Raji (cell line): ENCODE measurements around the gene HSF2BP.
A peak's percentile ranks its signal among the peaks of the same experiment; 100 is the strongest.

Experiments
- POLR2A ChIP-seq: IDR thresholded peaks from 2 replicates; pipeline ENCODE4 v1.6.1; 2011; ENCODE audit warnings: low read depth, low read length, control low read depth; ENCODE audit not compliant: insufficient read depth

HSF2BP gene

DNA sequence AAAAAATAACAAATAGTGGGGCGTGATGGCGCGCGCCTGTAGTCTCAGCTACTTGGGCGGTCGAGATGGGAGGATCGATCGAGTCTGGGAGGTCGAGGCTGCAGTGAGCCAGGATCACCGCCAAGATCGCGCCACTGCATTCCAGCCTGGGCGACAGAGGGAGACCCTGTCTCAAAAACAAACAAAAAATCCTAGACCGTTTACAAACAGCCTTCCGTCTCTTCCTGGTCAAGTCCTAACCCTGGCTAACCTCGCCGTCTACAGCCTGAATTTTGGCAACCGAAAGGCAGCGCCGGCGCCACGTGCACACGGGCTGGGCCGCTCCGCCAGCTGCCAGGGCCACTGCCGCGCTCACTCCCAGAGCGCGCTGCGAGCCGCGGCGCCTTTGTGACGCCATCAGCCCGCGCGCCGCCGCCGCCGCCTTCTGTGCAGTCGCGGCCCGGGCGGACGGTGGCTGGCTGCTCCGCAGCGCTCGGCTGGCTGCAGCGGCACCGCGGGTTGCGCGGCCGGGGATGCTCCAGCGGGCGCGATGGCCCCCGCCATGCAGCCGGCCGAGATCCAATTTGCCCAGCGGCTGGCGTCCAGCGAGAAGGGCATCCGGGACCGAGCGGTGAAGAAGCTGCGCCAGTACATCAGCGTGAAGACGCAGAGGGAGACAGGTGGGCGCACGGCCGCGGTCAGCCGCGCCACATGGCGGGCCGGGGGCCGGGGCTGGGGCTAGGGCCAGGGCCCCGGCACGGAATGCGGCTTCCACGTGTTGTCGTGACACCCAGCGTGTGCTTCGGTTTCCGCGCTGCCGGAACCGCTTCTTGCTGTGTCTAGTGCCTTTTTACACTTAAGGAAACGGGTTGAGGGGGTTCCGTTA is at the start of gene HSF2BP, which contains the start of gene RRP1B:
TSS of gene HSF2BP (minus strand) at position 353 of the 865 bp plus-strand sequence. CDS start 1,392 bp downstream, outside the sequence.
TSS of gene RRP1B (plus strand) at position 425 of the 865 bp plus-strand sequence. CDS start at position 530, 105 bp downstream.
- TF ChIP-seq POLR2A: peak; percentile 97

- TF ChIP-seq POLR2A: no peak
These were observed 49.6 kb upstream of the HSF2BP start for GRCh38 chr21:43708745-43709381.

DNA sequence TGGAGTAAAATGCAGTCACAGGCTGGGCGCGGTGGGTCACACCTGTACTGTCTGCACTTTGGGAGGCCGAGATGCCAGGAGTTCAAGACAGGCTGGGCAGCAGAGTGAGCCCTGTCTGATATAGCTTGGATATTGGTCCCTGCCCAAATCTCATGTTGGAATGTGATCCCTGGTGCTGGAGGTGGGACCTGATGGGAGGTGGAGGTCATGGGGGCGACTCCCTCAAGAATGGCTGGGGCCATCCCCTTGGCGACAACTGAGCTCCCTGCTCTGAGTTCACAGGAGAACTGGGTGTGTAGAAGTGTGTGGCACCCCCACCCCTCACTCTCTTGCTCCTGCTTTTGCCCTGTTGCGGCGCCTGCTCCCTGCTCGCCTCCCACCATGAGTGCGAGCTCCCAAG is 48.2 kb upstream of the HSF2BP start:
- no peak for TF ChIP-seq POLR2A

DNA sequence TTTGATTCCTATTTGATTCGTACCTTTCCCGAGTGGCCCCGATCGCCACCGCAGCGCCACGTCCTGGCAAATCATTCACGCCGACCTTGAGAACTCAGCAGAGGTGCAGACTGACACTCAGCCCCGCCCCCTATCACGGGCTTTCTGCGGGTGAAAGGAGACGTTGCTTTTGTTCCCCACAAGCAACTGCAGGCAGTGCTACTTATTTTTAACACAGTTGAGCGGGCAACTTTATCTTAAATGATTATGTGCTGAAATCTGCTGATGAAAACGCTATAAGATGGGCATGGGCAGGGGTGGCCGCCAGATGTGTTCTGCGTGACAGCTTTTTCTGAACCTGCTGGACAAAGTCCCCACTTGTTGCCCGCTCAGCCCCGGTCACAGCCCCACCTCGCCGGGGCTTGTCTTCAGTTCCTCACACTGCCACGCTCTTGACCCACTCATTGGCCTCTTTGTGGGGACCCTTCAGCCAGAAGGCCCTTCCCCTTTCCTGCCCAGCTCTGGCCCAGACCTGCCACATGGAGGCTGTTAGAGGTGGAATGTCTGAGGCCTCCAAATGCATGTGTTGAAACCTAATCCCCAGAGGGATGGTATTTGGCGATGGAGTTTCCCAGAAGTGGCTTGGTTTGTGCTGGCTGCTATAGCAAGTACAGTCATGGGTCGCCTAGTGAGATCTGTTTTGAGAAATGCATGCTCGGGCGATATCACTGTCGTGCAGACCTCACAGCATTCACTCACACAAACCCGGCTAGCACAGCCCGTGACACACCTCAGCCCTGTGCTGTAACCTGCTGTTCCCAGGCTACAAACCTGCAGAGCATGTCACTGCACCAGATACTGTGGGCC is 44.0 kb upstream of the HSF2BP start:
- TF ChIP-seq POLR2A: no peak

- TF ChIP-seq POLR2A: no peak
These were observed 43.4 kb upstream of the HSF2BP start for GRCh38 chr21:43702785-43703034.

DNA sequence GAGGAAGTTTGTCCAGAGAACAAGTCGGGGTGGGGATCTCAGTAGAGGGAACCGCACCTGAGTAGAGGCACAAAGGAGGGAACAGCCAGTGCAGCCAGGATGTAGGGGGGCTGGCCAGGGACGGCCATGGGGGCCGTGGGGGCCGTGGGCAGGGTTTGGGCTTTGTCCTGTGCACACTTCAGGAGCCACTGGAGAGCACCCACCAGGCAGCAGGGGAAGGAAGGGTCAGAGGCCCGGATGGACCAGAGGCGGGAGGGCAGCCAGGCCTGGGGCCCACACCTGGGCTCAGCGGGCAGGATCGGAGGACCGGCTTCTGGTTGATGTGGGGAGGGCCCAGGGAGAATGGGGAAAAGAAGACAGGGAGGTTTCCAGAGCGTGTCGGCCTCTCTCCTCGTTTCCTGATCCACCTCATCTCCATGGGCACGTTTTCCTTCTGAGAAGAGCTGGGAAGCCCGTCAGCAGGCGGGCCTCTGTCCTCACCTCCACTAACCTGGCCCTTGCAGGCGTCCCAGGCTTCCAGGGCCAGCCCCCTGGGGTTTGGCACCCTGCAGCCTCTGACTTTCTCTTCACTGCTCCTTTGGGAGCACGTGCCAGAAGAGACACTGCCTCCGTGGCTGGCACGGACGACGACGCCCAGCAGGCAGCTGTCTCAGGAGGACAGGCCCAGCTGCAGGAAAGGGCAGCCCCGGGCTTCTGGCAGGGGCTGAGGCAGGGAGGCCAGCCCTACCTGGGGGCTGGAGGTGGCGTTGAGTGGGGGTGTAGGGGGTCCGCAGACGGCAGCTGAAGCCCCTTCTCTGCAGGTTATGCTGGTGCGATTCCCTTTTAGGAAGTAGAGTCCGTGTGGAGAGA is 42.9 kb upstream of the HSF2BP start:
- no peak for TF ChIP-seq POLR2A

- no peak for TF ChIP-seq POLR2A
These were observed 40.8 kb upstream of the HSF2BP start for GRCh38 chr21:43699933-43700599.

DNA sequence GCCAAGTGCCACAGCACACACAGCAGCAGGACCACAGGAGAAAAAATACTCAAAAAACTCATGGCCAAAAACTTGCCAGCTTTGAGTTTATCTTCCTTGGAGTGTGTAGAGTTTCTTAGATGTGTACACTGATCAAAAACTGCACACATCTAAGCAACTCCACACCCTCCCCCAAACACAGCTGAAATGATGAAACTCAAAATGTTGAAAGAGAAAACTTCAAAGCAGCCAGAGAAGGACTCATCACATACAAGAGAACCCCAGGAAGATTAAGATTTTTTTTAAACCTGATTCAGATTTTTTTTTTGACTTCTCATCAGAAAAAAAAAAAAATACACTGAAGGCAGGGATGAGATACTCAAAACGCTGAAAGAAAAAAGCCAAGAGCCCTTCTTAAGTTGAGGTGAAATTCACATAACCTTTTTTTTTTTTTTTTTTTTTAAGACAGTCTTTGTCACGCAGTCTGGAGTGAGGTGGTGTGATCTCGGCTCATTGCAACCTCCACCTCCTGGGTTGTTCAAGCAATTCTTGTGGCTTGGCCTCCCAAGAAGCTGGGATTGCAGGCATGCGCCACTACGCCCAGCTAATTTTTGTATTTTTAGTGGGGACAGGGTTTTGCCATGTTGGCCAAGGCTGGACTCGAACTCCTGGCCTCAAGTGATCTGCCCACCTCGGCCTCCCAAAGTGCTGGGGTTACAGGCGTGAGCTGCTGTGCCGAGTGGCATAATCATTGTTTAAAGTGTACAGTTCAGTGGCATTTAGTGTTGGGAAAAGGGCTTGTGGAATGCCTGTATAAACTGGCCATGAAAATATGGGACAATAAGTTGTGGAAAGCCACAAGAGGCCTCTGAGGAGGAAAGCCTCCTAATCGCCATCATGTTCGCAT is 38.7 kb upstream of the HSF2BP start:
- TF ChIP-seq POLR2A: no peak

DNA sequence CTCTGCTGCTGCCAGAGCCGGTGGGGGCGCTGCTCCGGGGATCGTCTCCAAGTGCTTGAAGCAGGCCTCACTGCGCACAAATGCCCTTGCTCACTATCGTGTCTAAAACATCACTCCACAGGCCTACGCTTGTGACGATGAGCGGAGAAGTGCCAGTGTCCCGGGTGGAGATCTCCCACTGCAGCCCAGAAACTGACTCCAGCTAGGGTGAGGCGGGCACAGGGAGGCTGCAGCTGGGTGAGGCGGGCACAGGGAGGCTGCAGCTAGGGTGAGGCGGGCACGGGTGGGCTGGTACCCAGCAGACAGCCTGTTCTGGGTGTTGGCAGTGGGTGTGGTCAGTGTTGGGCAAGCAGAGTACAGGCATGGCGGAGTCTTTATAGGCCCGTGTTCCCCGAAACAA is 36.9 kb upstream of the HSF2BP start:
- TF ChIP-seq POLR2A: no peak

DNA sequence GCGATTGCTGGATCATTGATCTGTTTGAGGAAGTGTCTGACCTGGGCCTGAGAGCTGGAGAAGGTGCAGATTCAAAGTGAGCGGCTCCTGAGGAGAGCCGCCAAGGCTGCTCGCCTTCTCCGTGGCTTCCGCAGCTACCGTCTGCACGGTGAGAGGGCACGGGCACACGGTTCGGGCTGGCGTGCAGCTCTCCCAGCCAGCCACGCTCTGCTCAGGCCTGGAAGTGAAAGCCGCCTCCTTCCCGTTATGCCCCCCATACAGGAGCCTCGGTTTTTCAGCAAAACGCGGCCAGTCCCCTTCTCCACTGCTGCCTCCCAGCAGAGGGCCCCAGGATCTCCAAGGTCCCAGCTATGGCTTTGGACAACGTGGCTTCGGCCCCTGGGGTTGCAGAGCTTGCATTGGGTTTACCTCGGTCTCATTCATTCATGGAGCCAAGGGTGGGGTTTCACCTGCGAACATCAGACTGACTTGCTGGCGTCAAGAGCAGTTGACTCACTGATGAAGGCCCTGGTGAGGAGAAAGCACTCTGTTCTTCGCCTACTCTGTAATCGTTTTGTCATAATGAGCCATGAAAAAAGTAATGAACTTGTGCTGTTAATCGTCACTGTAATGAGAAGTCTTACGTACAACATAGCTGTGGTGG is 35.3 kb upstream of the HSF2BP start:
- no peak for TF ChIP-seq POLR2A

GRCh38 chr21:43693981-43694380 is 34.7 kb upstream of the HSF2BP start:
- no peak for TF ChIP-seq POLR2A

DNA sequence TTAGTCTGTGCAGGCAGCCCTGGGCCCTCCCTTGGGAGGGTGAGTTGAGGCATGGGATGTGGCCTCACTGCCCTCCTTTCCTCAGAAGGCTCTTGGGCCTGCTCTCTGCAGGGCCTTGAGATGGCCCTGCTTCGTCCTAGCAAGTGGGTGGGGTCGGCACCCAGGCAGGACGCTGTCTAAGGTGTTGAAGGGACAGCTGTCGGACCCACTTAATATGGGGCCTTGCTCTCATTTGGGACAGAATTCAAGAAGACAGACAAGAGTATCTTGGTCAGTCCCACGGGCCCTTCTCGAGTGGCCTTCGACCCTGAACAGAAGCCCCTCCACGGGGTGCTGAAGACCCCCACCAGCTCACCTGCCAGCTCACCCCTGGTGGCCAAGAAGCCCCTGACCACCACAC is 33.7 kb upstream of the HSF2BP start:
- TF ChIP-seq POLR2A: no peak

- TF ChIP-seq POLR2A: no peak
These were observed 32.5 kb upstream of the HSF2BP start for GRCh38 chr21:43691801-43692200.
